22Rv1 (cell line): ENCODE data around the gene LMBR1.

ENCODE experiments used
- ZFX ChIP-seq: fragments of 450-650 bp; IDR thresholded peaks from 2 replicates; pipeline ENCODE4 v1.6.1; 2017; ENCODE audit warnings: antibody characterized with exemption, borderline replicate concordance
- TF ChIP-seq, protein P1 (sequence below): fragments of 450-650 bp; IDR thresholded peaks from 2 replicates; pipeline ENCODE4 v1.5.1; 2017; ENCODE audit warnings: mild to moderate bottlenecking

DNA sequence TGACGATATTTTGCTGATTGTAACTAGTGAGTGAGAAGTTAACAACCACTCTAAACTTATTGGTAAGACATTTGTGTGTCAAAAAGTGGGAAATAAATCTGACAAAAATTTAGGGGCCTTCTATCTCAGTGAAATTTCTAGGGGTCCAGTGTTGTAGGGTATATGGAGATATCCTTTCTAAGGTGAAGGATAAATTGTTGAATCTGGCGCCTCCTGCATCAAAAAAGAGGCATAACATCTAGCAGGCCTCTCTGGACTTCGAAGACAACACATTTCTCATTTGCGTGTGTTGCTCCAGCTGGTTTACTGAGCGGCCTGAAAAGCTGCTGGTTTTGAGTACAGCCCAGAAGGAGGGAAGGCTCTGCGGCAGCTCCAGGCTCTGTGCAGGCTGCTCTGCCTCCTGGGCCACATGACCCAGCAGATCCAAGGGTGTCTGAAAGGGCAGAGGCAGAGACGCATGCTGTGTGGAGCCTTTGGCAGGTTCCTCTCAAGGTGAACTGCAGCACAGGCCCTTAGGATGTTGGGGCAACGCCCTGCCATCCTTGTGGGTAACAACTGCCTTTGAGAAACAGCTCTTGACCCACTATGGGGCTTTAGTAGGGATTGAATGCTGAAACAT is 72.4 kb downstream of the LMBR1 start:
- TF ChIP-seq, protein P1, sequence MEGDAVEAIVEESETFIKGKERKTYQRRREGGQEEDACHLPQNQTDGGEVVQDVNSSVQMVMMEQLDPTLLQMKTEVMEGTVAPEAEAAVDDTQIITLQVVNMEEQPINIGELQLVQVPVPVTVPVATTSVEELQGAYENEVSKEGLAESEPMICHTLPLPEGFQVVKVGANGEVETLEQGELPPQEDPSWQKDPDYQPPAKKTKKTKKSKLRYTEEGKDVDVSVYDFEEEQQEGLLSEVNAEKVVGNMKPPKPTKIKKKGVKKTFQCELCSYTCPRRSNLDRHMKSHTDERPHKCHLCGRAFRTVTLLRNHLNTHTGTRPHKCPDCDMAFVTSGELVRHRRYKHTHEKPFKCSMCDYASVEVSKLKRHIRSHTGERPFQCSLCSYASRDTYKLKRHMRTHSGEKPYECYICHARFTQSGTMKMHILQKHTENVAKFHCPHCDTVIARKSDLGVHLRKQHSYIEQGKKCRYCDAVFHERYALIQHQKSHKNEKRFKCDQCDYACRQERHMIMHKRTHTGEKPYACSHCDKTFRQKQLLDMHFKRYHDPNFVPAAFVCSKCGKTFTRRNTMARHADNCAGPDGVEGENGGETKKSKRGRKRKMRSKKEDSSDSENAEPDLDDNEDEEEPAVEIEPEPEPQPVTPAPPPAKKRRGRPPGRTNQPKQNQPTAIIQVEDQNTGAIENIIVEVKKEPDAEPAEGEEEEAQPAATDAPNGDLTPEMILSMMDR, result peak; percentile 68
- no peak for TF ChIP-seq ZFX
